Kasumi-1 (cell line): ENCODE measurements around the gene GSTM4.

Experiments
- DNase-seq, 2 experiments: peaks; one replicate each; lab custom pipeline; 2025; lab: John Stamatoyannopoulos, UW

GSTM4 gene

GRCh38 chr1:109655615-109656519 lies at the start of gene GSTM4:
GSTM4 (plus strand) TSS chr1:109656099; CDS start chr1:109656390, 291 bp downstream.
- no peak for DNase-seq

- no peak for DNase-seq
Observed at GRCh38 chr1:109609881-109610280, 46.0 kb upstream of the GSTM4 start.

GRCh38 chr1:109610609-109611307 lies 45.1 kb upstream of the GSTM4 start:
- no peak for DNase-seq

GRCh38 chr1:109611308-109611990 lies 44.5 kb upstream of the GSTM4 start:
- no peak for DNase-seq

- no peak for DNase-seq
Observed at GRCh38 chr1:109613361-109614147, 42.3 kb upstream of the GSTM4 start.

- peak; percentile 98 to 99 for DNase-seq
Observed at GRCh38 chr1:109615879-109616278, 40.0 kb upstream of the GSTM4 start.

- DNase-seq, result no peak
Observed at GRCh38 chr1:109616391-109616790, 39.5 kb upstream of the GSTM4 start.

- peak; percentile 29 to 40 for DNase-seq
Observed at GRCh38 chr1:109617291-109617801, 38.6 kb upstream of the GSTM4 start.

GRCh38 chr1:109618661-109619575 lies 37.0 kb upstream of the GSTM4 start:
- peak in 1 of 2 experiments; percentile 32 for DNase-seq

GRCh38 chr1:109619576-109620400 lies 36.1 kb upstream of the GSTM4 start, which contains the start of the genes AMPD2 and GNAT2:
AMPD2 (plus strand) TSS chr1:109619837; CDS start chr1:109621176, 1,339 bp downstream.
GNAT2 (minus strand) TSS chr1:109619616; CDS start chr1:109612870, 6,746 bp downstream.
- DNase-seq, result peak; percentile 73 to 74

- DNase-seq, result peak; percentile 25 to 26
Observed at GRCh38 chr1:109620401-109620791, 35.5 kb upstream of the GSTM4 start.

- DNase-seq, result peak; percentile 96 to 99
Observed at GRCh38 chr1:109620841-109621286, 35.0 kb upstream of the GSTM4 start.

- no peak for DNase-seq
Observed at GRCh38 chr1:109621379-109622136, 34.3 kb upstream of the GSTM4 start.

GRCh38 chr1:109622137-109622892 lies 33.6 kb upstream of the GSTM4 start:
- no peak for DNase-seq

- no peak for DNase-seq
Observed at GRCh38 chr1:109622895-109623294, 33.0 kb upstream of the GSTM4 start.

- DNase-seq, result no peak
Observed at GRCh38 chr1:109623601-109624161, 32.2 kb upstream of the GSTM4 start.
